Neural progenitor cell (in vitro differentiated cells): Measurements from ENCODE around the gene CHRM4. TPM values are rescaled to one million over a fixed set of nuclear protein-coding genes. Genes with fewer than 3 reads are reported as not detected.
A peak's percentile ranks its signal among the peaks of the same experiment; 100 is the strongest.

Experiments used
- DNase-seq: peaks from one replicate; pipeline ENCODE4 v3.0.0-alpha.2; 2016; ENCODE audit warnings: low spot score
- H2AFZ ChIP-seq: fragments of 200-600 bp; sonication (generic); replicated peaks from 2 replicates; pipeline ENCODE4 v1.6.1; 2016; ENCODE audit warnings: antibody characterized with exemption
- H3F3A ChIP-seq: fragments of 200-600 bp; sonication (generic); 2 replicates; pipeline ENCODE4 v1.6.1; 2016; ENCODE audit warnings: antibody characterized with exemption, low read depth
- H3K27ac ChIP-seq: fragments of 200-600 bp; sonication (generic); 2 replicates; pipeline ENCODE4 v1.5.1; 2016; ENCODE audit warnings: mild to moderate bottlenecking
- H3K27me3 ChIP-seq: fragments of 200-600 bp; sonication (generic); 2 replicates; pipeline ENCODE4 v1.6.1; 2016; ENCODE audit warnings: mild to moderate bottlenecking, moderate library complexity
- H3K36me3 ChIP-seq: fragments of 200-600 bp; sonication (generic); 2 replicates; pipeline ENCODE4 v1.5.1; 2016
- H3K4me1 ChIP-seq: fragments of 200-600 bp; sonication (generic); 2 replicates; pipeline ENCODE4 v1.6.1; 2016; ENCODE audit warnings: mixed run types
- H3K4me2 ChIP-seq: fragments of 200-600 bp; sonication (generic); 2 replicates; pipeline ENCODE4 v1.6.1; 2016
- H3K4me3 ChIP-seq: fragments of 200-600 bp; sonication (generic); 2 replicates; pipeline ENCODE4 v1.5.1; 2016
- H3K79me2 ChIP-seq: fragments of 200-600 bp; sonication (generic); 2 replicates; pipeline ENCODE4 v1.6.1; 2016; ENCODE audit warnings: low read depth
- H3K9ac ChIP-seq: fragments of 200-600 bp; sonication (generic); 2 replicates; pipeline ENCODE4 v1.6.1; 2016
- H3K9me3 ChIP-seq: fragments of 200-600 bp; sonication (generic); 2 replicates; pipeline ENCODE4 v1.5.1; 2016; ENCODE audit warnings: low read depth
- H4K20me1 ChIP-seq: fragments of 200-600 bp; sonication (generic); 2 replicates; pipeline ENCODE4 v1.6.1; 2016; ENCODE audit warnings: low read depth
- H3K27ac Mint-ChIP-seq: 3 replicates; pipeline ENCODE4 v1.8.0; 2021; ENCODE audit warnings: mixed read lengths
- H3K27me3 Mint-ChIP-seq: 2 replicates; pipeline ENCODE4 v1.8.0; 2022; ENCODE audit warnings: low read depth, mild to moderate bottlenecking, inconsistent platforms, moderate library complexity, mixed read lengths; ENCODE audit not compliant: insufficient read depth
- H3K36me3 Mint-ChIP-seq: 3 replicates; pipeline ENCODE4 v1.8.0; 2021; ENCODE audit warnings: mixed read lengths
- H3K4me1 Mint-ChIP-seq: 3 replicates; pipeline ENCODE4 v1.8.0; 2021; ENCODE audit warnings: mixed read lengths
- H3K4me3 Mint-ChIP-seq: 3 replicates; pipeline ENCODE4 v1.8.0; 2021; ENCODE audit warnings: mild to moderate bottlenecking, moderate library complexity, mixed read lengths
- H3K9me3 Mint-ChIP-seq: 3 replicates; pipeline ENCODE4 v1.8.0; 2020; ENCODE audit warnings: mixed read lengths
- CTCF ChIP-seq: fragments of 200-600 bp; sonication (generic); IDR thresholded peaks from 2 replicates; pipeline ENCODE4 v1.5.1; 2017; ENCODE audit warnings: antibody characterized with exemption, mild to moderate bottlenecking
- EZH2 ChIP-seq: fragments of 200-600 bp; sonication (generic); IDR thresholded peaks from 2 replicates; pipeline ENCODE4 v1.6.1; 2017; ENCODE audit warnings: antibody characterized with exemption, mild to moderate bottlenecking, moderate library complexity
- EZH2phosphoT487 ChIP-seq: fragments of 200-600 bp; sonication (generic); IDR thresholded peaks from 2 replicates; pipeline ENCODE4 v1.6.1; 2017; ENCODE audit warnings: antibody characterized with exemption
- total RNA-seq: library from RNA; depleted of rRNA; stranded (reverse); fragments of >200 nt; gene quantifications from 2 replicates; pipeline ENCODE4 v1.2.3, GENCODE V29; 2015; ENCODE audit warnings: low replicate concordance

CHRM4 gene
- total RNA-seq, 1 donor from 2014 or later, result not detected

- DNase-seq, result no peak
- H3K36me3 ChIP-seq, result no peaks in the 10 kb centered on the region
These were observed 13.7 kb downstream of the CHRM4 start for GRCh38 chr11:46377831-46378230.

GRCh38 chr11:46377290-46377689 is 14.3 kb downstream of the CHRM4 start:
- H2AFZ ChIP-seq, result no peak overlapping the region
- no peaks in the 10 kb centered on the region for H3K36me3 ChIP-seq
- Mint-ChIP-seq H3K27ac (no peak overlapping the region), H3K4me1 (peaks cover 7% of the 10 kb centered on the region), H3K27me3 (peaks cover 3% of the 10 kb centered on the region), H3K4me3 (peak overlapping the region; percentile 12), H3K9me3 (no peaks in the 10 kb centered on the region), H3K36me3 (peaks cover 11% of the 10 kb centered on the region)
- TF ChIP-seq EZH2phosphoT487, result no peak
- TF ChIP-seq CTCF, result no peak
- TF ChIP-seq EZH2, result no peak
- no peak overlapping the region for H3K27ac ChIP-seq
- H3K9ac ChIP-seq, result no peak overlapping the region
- H3K27me3 ChIP-seq, result no peaks in the 10 kb centered on the region
- H3K4me1 ChIP-seq, result peaks cover 10% of the 10 kb centered on the region
- H4K20me1 ChIP-seq, result peaks cover 22% of the 10 kb centered on the region
- DNase-seq, result no peak
- peaks cover 32% of the 10 kb centered on the region for H3F3A ChIP-seq
- no peak overlapping the region for H3K4me2 ChIP-seq
- no peak overlapping the region for H3K4me3 ChIP-seq
- no peaks in the 10 kb centered on the region for H3K9me3 ChIP-seq
- peaks cover 6% of the 10 kb centered on the region for H3K79me2 ChIP-seq

More at GRCh38 chr11:46377831-46378230, 13.7 kb downstream of the CHRM4 start:
- H2AFZ ChIP-seq, result no peak overlapping the region
- no peak overlapping the region for H3K4me2 ChIP-seq
- H3K27ac Mint-ChIP-seq, result no peak overlapping the region
- H3K27me3 ChIP-seq, result no peaks in the 10 kb centered on the region
- no peak overlapping the region for H3K27ac ChIP-seq
- H3K9me3 Mint-ChIP-seq, result no peaks in the 10 kb centered on the region
- H3F3A ChIP-seq, result peaks cover 36% of the 10 kb centered on the region
- H3K27me3 Mint-ChIP-seq, result peaks cover 2% of the 10 kb centered on the region
- no peaks in the 10 kb centered on the region for H3K9me3 ChIP-seq
- peaks cover 14% of the 10 kb centered on the region for H3K4me1 ChIP-seq
- no peak for TF ChIP-seq EZH2
- TF ChIP-seq CTCF, result no peak
- TF ChIP-seq EZH2phosphoT487, result no peak
- peaks cover 12% of the 10 kb centered on the region for H3K79me2 ChIP-seq
- peak overlapping the region; percentile 12 for H3K4me3 Mint-ChIP-seq
- no peak overlapping the region for H3K4me3 ChIP-seq
- H3K9ac ChIP-seq, result no peak overlapping the region
- peaks cover 11% of the 10 kb centered on the region for H3K36me3 Mint-ChIP-seq
- H4K20me1 ChIP-seq, result peaks cover 28% of the 10 kb centered on the region
- peaks cover 8% of the 10 kb centered on the region for H3K4me1 Mint-ChIP-seq

GRCh38 chr11:46376258-46377050 is 15.1 kb downstream of the CHRM4 start:
- DNase-seq, result no peak
- no peaks in the 10 kb centered on the region for H3K9me3 ChIP-seq
- peaks cover 32% of the 10 kb centered on the region for H3F3A ChIP-seq
- peaks cover 10% of the 10 kb centered on the region for H3K4me1 ChIP-seq
- H3K27me3 ChIP-seq, result no peaks in the 10 kb centered on the region
- H4K20me1 ChIP-seq, result peaks cover 21% of the 10 kb centered on the region
- Mint-ChIP-seq H3K9me3 (no peaks in the 10 kb centered on the region), H3K27ac (no peak overlapping the region), H3K4me3 (no peak overlapping the region), H3K36me3 (peaks cover 11% of the 10 kb centered on the region), H3K27me3 (peaks cover 4% of the 10 kb centered on the region), H3K4me1 (peaks cover 7% of the 10 kb centered on the region)
- TF ChIP-seq CTCF, result no peak
- no peak for TF ChIP-seq EZH2
- no peak for TF ChIP-seq EZH2phosphoT487
- H3K79me2 ChIP-seq, result no peaks in the 10 kb centered on the region
- H3K9ac ChIP-seq, result no peak overlapping the region
- H3K36me3 ChIP-seq, result no peaks in the 10 kb centered on the region
- H3K4me2 ChIP-seq, result no peak overlapping the region
- no peak overlapping the region for H2AFZ ChIP-seq
- no peak overlapping the region for H3K4me3 ChIP-seq
- no peak overlapping the region for H3K27ac ChIP-seq
